Measurements from ENCODE around the gene MRPL19. TPM values are rescaled to one million over a fixed set of nuclear protein-coding genes. Genes with fewer than 3 reads are reported as not detected.

MRPL19 gene
- total and polyA plus RNA-seq, 10 of the 15 experiments (the other 5 are each of a cell fraction or from before 2014, with no cell fraction given), result 13.1 to 99.0 (median 56.6) TPM

DNA sequence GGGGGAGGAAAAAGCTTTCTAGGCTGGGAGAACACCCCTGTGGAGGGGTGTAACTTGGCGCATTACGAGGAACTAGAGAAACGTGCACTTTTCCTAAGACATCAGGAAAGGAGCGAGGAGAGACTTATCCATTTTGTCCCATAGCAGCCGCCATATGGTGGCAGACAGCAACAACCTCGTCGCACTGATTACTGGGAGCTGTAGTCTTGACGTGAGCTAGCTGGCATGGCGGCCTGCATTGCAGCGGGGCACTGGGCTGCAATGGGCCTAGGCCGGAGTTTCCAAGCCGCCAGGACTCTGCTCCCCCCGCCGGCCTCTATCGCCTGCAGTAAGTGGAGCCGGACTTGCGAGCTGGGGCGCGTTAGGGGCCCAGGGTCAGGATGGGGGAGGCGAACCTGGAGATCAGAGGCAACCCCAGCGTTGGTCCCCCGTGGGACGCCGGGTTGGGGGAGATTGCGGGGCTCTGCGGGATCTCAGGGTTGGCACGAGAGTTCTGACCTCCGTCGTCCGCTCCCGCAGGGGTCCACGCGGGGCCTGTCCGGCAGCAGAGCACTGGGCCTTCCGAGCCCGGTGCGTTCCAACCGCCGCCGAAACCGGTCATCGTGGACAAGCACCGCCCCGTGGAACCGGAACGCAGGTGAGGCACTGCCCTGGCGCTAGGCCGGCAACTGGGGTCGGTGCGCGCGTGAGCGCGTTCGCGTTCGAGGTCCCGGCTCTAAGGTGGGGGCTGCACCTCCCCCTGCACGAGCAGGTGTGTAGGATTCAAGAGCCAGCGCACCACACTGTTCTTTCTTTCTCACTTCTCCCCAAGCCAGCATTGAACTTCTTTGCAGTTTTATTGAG is at the start of gene MRPL19 (continued):
- TF ChIP-seq ZNF592 (IDR thresholded peaks at IDR 0.05) (no peak), RCOR1 (conservative IDR thresholded peaks at IDR 0.05; ENCODE audit: low read depth, low read length) (no peak), RELA (IDR thresholded peaks at IDR 0.05; ENCODE audit: borderline replicate concordance, partially characterized antibody) (no peak), IKZF2 (IDR thresholded peaks at IDR 0.05) (peak; percentile 21 to 32; a peak in 2 of 4 replicates), BHLHE40 (IDR thresholded peaks at IDR 0.05; ENCODE audit: borderline replicate concordance in 1 of 2, low read depth in 2 of 2, low read length in 1 of 2) (peak in 1 of 2 experiments; percentile 81; a peak in 2 of 4 replicates), MEF2A (IDR thresholded peaks at IDR 0.05; ENCODE audit: insufficient read depth, low read depth, low read length) (no peak), WRNIP1 (IDR thresholded peaks at IDR 0.05; ENCODE audit: borderline replicate concordance, low read depth, low read length) (no peak; the same call in none of the 2 replicates), RBBP5 (conservative IDR thresholded peaks at IDR 0.05) (no peak), CBX3 (IDR thresholded peaks at IDR 0.05; ENCODE audit: borderline replicate concordance, low read depth) (no peak), CHD1 (IDR thresholded peaks at IDR 0.05; ENCODE audit: low read depth, low read length) (no peak), ASH2L (IDR thresholded peaks at IDR 0.05; ENCODE audit: borderline replicate concordance, low read depth) (0 out of 2 replicates have a peak, but pooled peaks have one; percentile 42), SUZ12 (IDR thresholded peaks at IDR 0.05; ENCODE audit: unreplicated experiment) (no peak), SREBF1 (IDR thresholded peaks at IDR 0.05; ENCODE audit: low read length) (peak; percentile 78), ZNF24 (IDR thresholded peaks at IDR 0.05) (no peak), BACH1 (IDR thresholded peaks at IDR 0.05; ENCODE audit: borderline replicate concordance) (no peak; the same call in 1 of the 2 replicates), FOXK2 (IDR thresholded peaks at IDR 0.05) (peak; percentile 69)
- TF ChIP-seq, protein P1, sequence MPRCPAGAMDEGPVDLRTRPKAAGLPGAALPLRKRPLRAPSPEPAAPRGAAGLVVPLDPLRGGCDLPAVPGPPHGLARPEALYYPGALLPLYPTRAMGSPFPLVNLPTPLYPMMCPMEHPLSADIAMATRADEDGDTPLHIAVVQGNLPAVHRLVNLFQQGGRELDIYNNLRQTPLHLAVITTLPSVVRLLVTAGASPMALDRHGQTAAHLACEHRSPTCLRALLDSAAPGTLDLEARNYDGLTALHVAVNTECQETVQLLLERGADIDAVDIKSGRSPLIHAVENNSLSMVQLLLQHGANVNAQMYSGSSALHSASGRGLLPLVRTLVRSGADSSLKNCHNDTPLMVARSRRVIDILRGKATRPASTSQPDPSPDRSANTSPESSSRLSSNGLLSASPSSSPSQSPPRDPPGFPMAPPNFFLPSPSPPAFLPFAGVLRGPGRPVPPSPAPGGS (IDR thresholded peaks at IDR 0.05; ENCODE audit: borderline replicate concordance, insufficient read depth, low read depth, low read length, poor library complexity, severe bottlenecking), result no peak
- TF ChIP-seq, protein P2, sequence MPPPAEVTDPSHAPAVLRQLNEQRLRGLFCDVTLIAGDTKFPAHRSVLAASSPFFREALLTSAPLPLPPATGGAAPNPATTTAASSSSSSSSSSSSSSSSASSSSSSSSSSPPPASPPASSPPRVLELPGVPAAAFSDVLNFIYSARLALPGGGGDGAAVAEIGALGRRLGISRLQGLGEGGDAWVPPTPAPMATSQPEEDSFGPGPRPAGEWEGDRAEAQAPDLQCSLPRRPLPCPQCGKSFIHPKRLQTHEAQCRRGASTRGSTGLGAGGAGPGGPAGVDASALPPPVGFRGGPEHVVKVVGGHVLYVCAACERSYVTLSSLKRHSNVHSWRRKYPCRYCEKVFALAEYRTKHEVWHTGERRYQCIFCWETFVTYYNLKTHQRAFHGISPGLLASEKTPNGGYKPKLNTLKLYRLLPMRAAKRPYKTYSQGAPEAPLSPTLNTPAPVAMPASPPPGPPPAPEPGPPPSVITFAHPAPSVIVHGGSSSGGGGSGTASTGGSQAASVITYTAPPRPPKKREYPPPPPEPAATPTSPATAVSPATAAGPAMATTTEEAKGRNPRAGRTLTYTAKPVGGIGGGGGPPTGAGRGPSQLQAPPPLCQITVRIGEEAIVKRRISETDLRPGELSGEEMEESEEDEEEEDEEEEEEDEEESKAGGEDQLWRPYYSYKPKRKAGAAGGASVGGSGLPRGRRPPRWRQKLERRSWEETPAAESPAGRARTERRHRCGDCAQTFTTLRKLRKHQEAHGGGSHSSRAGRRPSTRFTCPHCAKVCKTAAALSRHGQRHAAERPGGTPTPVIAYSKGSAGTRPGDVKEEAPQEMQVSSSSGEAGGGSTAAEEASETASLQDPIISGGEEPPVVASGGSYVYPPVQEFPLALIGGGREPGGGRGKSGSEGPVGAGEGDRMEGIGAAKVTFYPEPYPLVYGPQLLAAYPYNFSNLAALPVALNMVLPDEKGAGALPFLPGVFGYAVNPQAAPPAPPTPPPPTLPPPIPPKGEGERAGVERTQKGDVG (CRISPR knock-in tag; IDR thresholded peaks at IDR 0.05), result no peak
